OCI-LY7 (cell line): ENCODE data around the gene PIGX. TPM values are rescaled to one million over a fixed set of nuclear protein-coding genes. Genes with fewer than 3 reads are reported as not detected.
"Not testable (repeated sequence)": the region's sequence is repeated elsewhere in the genome, so short reads cannot be mapped to it uniquely, and the experiment has no call there.

Source experiments
- BruUV-seq: library from RNA; stranded (reverse); fragments of 400-500 nt; replicated peaks from 2 replicates; lab custom pipeline; 2021; lab: Mats Ljungman, UMichigan
- CTCF ChIA-PET: fragments of 300-600 bp; sonication (Branson Sonifier 250); formaldehyde crosslinking; loops from one replicate; lab custom pipeline; 2022; ENCODE audit warnings: antibody characterized with exemption; ENCODE audit not compliant: unreplicated experiment; lab: Charles Lee
- POLR2A ChIA-PET: fragments of 300-600 bp; sonication (Branson Sonifier 250); formaldehyde crosslinking; loops from one replicate; lab custom pipeline; 2022; ENCODE audit warnings: antibody characterized with exemption; lab: Charles Lee
- DNase-seq: peaks from one replicate; pipeline ENCODE4 v3.0.0-alpha.2; 2015; ENCODE audit warnings: low spot score
- H2AFZ ChIP-seq: fragments of 200-600 bp; sonication (generic), shearing (Covaris generic); 2 replicates; pipeline ENCODE4 v1.6.1; 2014; ENCODE audit warnings: mild to moderate bottlenecking, antibody characterized with exemption, low read length, moderate library complexity
- H3K27ac ChIP-seq: fragments of 200-600 bp; sonication (generic); 2 replicates; pipeline ENCODE4 v1.5.1; 2014; ENCODE audit warnings: mixed run types, low read depth, mild to moderate bottlenecking, moderate library complexity, low read length, inconsistent platforms; ENCODE audit not compliant: poor library complexity, severe bottlenecking
- H3K36me3 ChIP-seq: fragments of 200-600 bp; sonication (generic); 2 replicates; pipeline ENCODE4 v1.6.1; 2014; ENCODE audit warnings: mild to moderate bottlenecking, antibody characterized with exemption, low read length, moderate library complexity, mixed read lengths; ENCODE audit not compliant: insufficient read depth
- H3K4me1 ChIP-seq: fragments of 200-600 bp; sonication (generic); 2 replicates; pipeline ENCODE4 v1.5.1; 2014; ENCODE audit warnings: mild to moderate bottlenecking, low read length; ENCODE audit not compliant: insufficient read depth, poor library complexity, severe bottlenecking
- H3K4me2 ChIP-seq: fragments of 200-600 bp; sonication (generic); 2 replicates; pipeline ENCODE4 v1.6.1; 2014; ENCODE audit warnings: mild to moderate bottlenecking, low read length
- H3K4me3 ChIP-seq: fragments of 200-600 bp; sonication (generic); 2 replicates; pipeline ENCODE4 v1.5.1; 2014; ENCODE audit warnings: mild to moderate bottlenecking, low read depth, low read length; ENCODE audit not compliant: poor library complexity, severe bottlenecking
- H3K79me2 ChIP-seq: fragments of 200-600 bp; sonication (generic); 2 replicates; pipeline ENCODE4 v1.6.1; 2016; ENCODE audit warnings: low read depth, mild to moderate bottlenecking, low read length, moderate library complexity, mixed read lengths; ENCODE audit not compliant: insufficient read depth
- H3K9me2 ChIP-seq: fragments of 200-600 bp; sonication (generic); 2 replicates; pipeline ENCODE4 v1.6.1; 2016; ENCODE audit warnings: mild to moderate bottlenecking, low read length, mixed read lengths; ENCODE audit not compliant: insufficient read depth
- H3K9me3 ChIP-seq: fragments of 200-600 bp; sonication (generic); 2 replicates; pipeline ENCODE4 v1.6.1; 2014; ENCODE audit warnings: mild to moderate bottlenecking, mixed run types, low read length, mixed read lengths
- H4K20me1 ChIP-seq: fragments of 200-600 bp; sonication (generic); 2 replicates; pipeline ENCODE4 v1.6.1; 2014; ENCODE audit warnings: mild to moderate bottlenecking, antibody characterized with exemption, low read length, moderate library complexity, mixed read lengths; ENCODE audit not compliant: insufficient read depth
- EZH2phosphoT487 ChIP-seq: fragments of 200-600 bp; sonication (generic); IDR thresholded peaks from 2 replicates; pipeline ENCODE4 v1.6.1; 2018; ENCODE audit warnings: low read depth, borderline replicate concordance, mild to moderate bottlenecking, mixed run types, antibody characterized with exemption, low read length, moderate library complexity, mixed read lengths
- intact Hi-C: fragments of 100-400 bp; cut with micrococcal nuclease; formaldehyde crosslinking; loops from one replicate; pipeline ENCODE4 v1.10.0; 2022; ENCODE audit not compliant: unreplicated experiment
- total RNA-seq, 2 experiments: library from RNA; depleted of rRNA in 1 of 2; stranded (reverse); fragments of >200 nt in 1 of 2; shearing (Covaris generic) in 1 of 2; gene quantifications; 2 replicates each; pipeline ENCODE4 v1.2.3, GENCODE V29; 2014 to 2022
- TF ChIP-seq, protein P1 (sequence below): fragments of 200-600 bp; sonication (generic); conservative IDR thresholded peaks from 2 replicates; pipeline ENCODE4 v1.5.1; 2014; ENCODE audit warnings: mild to moderate bottlenecking, antibody characterized with exemption, low read length, moderate library complexity, mixed read lengths

Gene PIGX
- total RNA-seq, 2 experiments from 2014 or later = 24.9 to 31.5 TPM

DNA sequence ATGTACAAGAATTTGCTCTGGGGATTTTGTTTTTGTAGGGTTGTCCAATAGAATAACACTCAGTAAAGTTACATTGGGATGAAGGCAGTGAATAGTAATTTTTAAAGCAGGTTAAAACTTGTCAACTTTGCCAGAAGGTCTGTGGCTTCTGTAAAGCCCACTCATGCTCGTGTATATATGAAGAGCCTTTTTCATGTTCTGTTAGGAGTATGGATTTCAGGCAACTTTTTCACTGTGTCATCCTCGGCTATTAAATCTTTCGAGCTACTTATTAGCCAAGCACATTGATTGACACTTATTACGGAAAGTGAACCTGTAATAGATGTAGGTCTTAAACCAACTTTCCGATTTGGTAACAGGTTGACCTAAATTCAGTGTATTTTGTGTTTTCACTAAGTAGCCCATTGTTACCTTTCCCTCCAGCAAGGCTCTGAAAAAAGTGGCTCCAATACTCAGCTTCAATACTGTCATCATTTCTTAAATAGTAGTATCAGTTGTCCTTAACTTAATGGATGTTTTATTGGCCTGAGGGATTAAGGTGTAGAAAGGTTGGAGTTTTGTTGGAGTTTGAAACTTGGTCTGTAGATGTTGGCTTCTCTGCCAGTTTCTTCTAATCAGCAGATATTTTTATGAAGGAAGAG, 29.2 kb downstream of the PIGX start:
- Histone ChIP-seq H4K20me1 (peaks cover 15% of the 10 kb centered on the region), H3K27ac (no peak overlapping the region), H3K9me2 (no peaks in the 10 kb centered on the region), H3K4me1 (peaks cover 11% of the 10 kb centered on the region), H3K4me2 (peak overlapping the region; percentile 88), H3K4me3 (peak overlapping the region; percentile 95), H2AFZ (no peak overlapping the region), H3K79me2 (peaks cover 64% of the 10 kb centered on the region), H3K9me3 (no peaks in the 10 kb centered on the region), H3K36me3 (peaks cover 15% of the 10 kb centered on the region)
- ChIA-PET POLR2A (interaction anchor here (1.4 to 1.9 kb wide), 3 partner anchors 16 to 201 kb away, joined by 4 to 9 read pairs (median 5); partner anchors contain the start of gene NCBP2), CTCF (no interaction called here)
- DNase-seq = no peak
- TSS peak; percentile 74 for BruUV-seq
- intact Hi-C loops = loop anchor here (5.0 kb wide), 1 partner anchor 201 kb away; the partner anchor contains the start of gene NCBP2
- TF ChIP-seq, protein P1, sequence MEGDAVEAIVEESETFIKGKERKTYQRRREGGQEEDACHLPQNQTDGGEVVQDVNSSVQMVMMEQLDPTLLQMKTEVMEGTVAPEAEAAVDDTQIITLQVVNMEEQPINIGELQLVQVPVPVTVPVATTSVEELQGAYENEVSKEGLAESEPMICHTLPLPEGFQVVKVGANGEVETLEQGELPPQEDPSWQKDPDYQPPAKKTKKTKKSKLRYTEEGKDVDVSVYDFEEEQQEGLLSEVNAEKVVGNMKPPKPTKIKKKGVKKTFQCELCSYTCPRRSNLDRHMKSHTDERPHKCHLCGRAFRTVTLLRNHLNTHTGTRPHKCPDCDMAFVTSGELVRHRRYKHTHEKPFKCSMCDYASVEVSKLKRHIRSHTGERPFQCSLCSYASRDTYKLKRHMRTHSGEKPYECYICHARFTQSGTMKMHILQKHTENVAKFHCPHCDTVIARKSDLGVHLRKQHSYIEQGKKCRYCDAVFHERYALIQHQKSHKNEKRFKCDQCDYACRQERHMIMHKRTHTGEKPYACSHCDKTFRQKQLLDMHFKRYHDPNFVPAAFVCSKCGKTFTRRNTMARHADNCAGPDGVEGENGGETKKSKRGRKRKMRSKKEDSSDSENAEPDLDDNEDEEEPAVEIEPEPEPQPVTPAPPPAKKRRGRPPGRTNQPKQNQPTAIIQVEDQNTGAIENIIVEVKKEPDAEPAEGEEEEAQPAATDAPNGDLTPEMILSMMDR = no peak
- TF ChIP-seq EZH2phosphoT487 = no peak

GRCh38 chr3:196743569-196743968, 31.4 kb downstream of the PIGX start:
- POLR2A ChIA-PET = interaction anchor here (1.1 to 1.2 kb wide), 2 partner anchors 10 to 19 kb away, joined by 3 to 4 read pairs; no protein-coding TSS in a partner anchor
- intact Hi-C loops = loop anchor here (5.0 kb wide), 1 partner anchor 199 kb away; the partner anchor contains the start of gene NCBP2

DNA sequence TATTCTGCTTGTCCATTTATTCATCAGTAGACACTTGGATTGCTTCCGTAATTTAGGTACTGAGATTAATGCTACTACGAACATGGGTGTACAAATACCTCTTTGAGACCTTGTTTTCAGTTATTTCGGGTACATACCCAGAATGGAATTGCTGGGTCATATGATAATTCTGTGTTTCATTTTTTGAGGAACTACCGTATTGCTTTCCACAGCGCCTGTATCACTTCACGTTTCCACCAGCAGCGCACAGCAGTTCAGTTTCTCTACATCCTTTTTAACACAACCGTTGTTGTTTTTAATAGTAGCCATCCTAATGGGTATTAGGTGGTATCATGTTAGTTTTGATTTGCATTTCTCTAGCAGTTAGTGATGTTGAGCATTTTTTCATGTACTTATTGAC, 36.9 kb downstream of the PIGX start:
- Histone ChIP-seq H3K4me1 (no peaks in the 10 kb centered on the region), H3K9me3 (peaks cover 8% of the 10 kb centered on the region), H3K36me3 (peaks cover 88% of the 10 kb centered on the region), H4K20me1 (no peaks in the 10 kb centered on the region; the same call in 1 of the 2 replicates), H3K9me2 (no peaks in the 10 kb centered on the region), H3K4me2 (no peak overlapping the region), H3K27ac (no peak overlapping the region), H2AFZ (no peak overlapping the region), H3K79me2 (peaks cover 88% of the 10 kb centered on the region), H3K4me3 (no peak overlapping the region)
- no TSS peak for BruUV-seq
- ChIA-PET CTCF (interaction anchor here (0.6 kb wide), 1 partner anchor 388 kb away, joined by 3 read pairs; no protein-coding TSS in a partner anchor), POLR2A (interaction anchor here (0.7 kb wide), 1 partner anchor 21 kb away, joined by 4 read pairs; no protein-coding TSS in a partner anchor)
- DNase-seq = no peak
- TF ChIP-seq EZH2phosphoT487 = no peak
- intact Hi-C loops = no loop called here

More at GRCh38 chr3:196743569-196743968, 31.4 kb downstream of the PIGX start:
- DNase-seq, BruUV-seq, H3K4me3 ChIP-seq, CTCF ChIA-PET, H2AFZ ChIP-seq, H3K27ac ChIP-seq, H3K9me2 ChIP-seq, H3K4me2 ChIP-seq, H3K9me3 ChIP-seq: not testable (repeated sequence)
- peaks cover 15% of the 10 kb centered on the region for H4K20me1 ChIP-seq
- peaks cover 86% of the 10 kb centered on the region for H3K79me2 ChIP-seq
- H3K36me3 ChIP-seq = peaks cover 36% of the 10 kb centered on the region
- H3K4me1 ChIP-seq = peaks cover 11% of the 10 kb centered on the region
